Stimulated activated memory B cell treated with anti-CD40 and anti-IgM and Interleukin-4, amounts not matched to agents 10 μg/mL and 1 μg/mL and 100 μg/mL, for 72 hours (primary cell): ENCODE data around the gene NDUFA6.
"Not testable (repeated sequence)": the region's sequence is repeated elsewhere in the genome, so short reads cannot be mapped to it uniquely, and the experiment has no call there.

Experiments
- ATAC-seq: fragments of 150-1000 bp; cut with Tn5 transposase; 2 replicates; pipeline ENCODE4 v1.10.0; 2021
- H3K27ac Mint-ChIP-seq: one replicate; pipeline ENCODE4 v1.8.0; 2022; ENCODE audit warnings: mild to moderate bottlenecking, mixed read lengths
- H3K27me3 Mint-ChIP-seq: one replicate; pipeline ENCODE4 v1.8.0; 2022; ENCODE audit warnings: mixed read lengths
- H3K36me3 Mint-ChIP-seq: one replicate; pipeline ENCODE4 v1.8.0; 2022; ENCODE audit warnings: mixed read lengths
- H3K4me1 Mint-ChIP-seq: one replicate; pipeline ENCODE4 v1.8.0; 2022; ENCODE audit warnings: mixed read lengths
- H3K4me3 Mint-ChIP-seq: one replicate; pipeline ENCODE4 v1.8.0; 2022; ENCODE audit warnings: mild to moderate bottlenecking, moderate library complexity, mixed read lengths
- H3K9me3 Mint-ChIP-seq: one replicate; pipeline ENCODE4 v1.8.0; 2022; ENCODE audit warnings: mixed read lengths

NDUFA6 gene

DNA sequence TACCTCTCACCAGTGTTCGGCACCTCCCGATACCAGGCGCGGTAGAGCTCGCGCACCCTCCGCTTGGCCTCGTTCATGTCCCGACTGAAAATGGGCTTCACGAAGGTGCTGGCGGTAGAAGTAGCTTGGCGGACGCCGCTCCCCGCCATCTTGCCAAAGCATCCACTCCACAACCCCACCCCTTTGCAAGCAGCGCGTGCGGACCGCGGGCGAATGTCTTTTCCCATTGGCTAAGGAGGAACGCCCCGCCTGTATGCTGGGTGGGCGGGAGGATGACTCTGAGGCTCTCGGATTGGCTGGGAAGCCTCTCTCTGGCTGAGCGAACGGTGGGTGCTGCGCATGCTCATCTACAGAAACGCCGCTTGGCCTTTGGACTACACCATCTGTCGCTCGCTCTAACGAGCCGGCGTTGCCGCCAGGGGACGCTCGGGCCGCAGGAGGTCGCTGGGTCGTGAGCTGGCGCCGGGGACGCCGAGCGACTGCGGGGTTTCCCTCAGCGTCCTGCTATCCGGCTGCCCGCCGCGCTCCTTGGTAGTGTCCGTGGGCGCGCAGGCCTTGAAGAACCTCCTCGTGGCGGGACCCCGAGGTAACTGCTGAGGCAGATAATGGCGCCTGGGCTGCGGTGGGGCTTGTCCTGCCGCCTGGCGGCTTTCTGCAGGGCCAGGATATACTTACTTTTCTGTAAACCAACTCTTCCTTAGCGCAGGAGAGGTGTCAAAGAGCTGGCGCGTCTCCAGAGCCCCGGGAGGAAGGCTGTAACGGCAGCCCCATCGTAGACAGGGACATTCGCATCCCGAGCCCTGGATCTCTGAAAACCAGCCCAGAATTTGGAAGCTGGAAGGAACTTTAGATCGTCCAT is at the start of gene NDUFA6:
NDUFA6 (minus strand) TSS at position 177 of the 859 bp plus-strand sequence; CDS start at position 149, 28 bp downstream.
- Mint-ChIP-seq H3K4me1 (peaks cover 21% of the 10 kb centered on the region), H3K36me3 (peaks cover 28% of the 10 kb centered on the region), H3K27me3 (no peaks in the 10 kb centered on the region), H3K27ac (peak within 1 kb of the TSS; percentile 94), H3K4me3 (peak within 1 kb of the TSS; percentile 92), H3K9me3 (no peaks in the 10 kb centered on the region)
- ATAC-seq = peak; percentile 99

DNA sequence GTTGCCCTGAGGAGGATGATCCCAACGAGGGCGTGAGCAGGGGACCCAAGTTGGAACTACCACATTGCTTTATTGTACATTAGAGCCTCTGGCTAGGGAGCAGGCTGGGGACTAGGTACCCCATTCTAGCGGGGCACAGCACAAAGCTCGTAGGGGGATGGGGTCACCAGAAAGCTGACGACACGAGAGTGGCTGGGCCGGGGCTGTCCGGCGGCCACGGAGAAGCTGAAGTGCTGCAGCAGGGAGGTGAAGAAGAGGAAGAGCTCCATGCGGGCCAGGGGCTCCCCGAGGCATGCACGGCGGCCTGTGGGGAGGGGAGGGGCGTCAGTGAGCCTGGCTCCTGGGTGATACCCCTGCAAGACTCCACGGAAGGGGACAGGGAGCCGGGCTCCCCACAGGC is 49.6 kb upstream of the NDUFA6 start:
- H3K4me3 Mint-ChIP-seq, H3K4me1 Mint-ChIP-seq, H3K9me3 Mint-ChIP-seq, ATAC-seq, H3K27me3 Mint-ChIP-seq, H3K27ac Mint-ChIP-seq: not testable (repeated sequence)
- peaks cover 39% of the 10 kb centered on the region for H3K36me3 Mint-ChIP-seq

DNA sequence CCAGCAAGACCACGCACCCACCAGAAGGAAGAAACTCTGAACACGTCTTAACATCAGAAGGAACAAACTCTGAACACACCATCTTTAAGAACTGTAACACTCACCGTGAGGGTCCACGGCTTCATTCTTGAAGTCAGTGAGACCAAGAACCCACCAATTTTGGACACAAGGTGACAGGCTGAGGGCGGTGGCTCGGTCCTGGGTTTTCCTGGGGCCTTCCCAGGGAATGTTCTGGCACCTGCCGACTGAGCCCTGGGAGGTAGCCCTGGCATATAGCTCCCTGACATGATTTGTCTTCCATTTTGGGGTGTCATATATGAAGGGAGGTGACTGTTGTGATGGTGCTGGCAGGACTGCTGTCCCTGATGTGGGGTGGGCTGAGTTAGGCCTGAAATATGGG is 48.9 kb upstream of the NDUFA6 start:
- ATAC-seq, H3K27ac Mint-ChIP-seq, H3K27me3 Mint-ChIP-seq, H3K9me3 Mint-ChIP-seq, H3K4me1 Mint-ChIP-seq, H3K4me3 Mint-ChIP-seq: not testable (repeated sequence)
- peaks cover 32% of the 10 kb centered on the region for H3K36me3 Mint-ChIP-seq

DNA sequence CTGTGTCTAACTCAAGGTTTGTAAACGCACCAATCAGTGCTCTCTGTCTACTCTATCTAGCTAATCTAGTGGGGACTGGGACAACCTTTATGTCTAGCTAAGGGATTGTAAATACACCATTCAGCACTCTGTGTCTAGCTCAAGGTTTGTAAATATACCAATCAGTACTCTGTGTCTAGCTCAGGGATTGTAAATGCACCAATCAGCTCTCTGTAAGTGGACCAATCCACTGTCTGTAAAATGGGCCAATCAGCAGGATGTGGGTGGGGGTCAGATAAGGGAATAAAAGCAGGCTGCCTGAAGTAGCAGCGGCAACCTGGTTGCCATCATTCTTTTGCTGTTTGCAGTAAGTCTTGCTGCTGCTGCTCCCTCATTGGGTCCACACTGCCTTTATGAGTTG is 48.4 kb upstream of the NDUFA6 start:
- Mint-ChIP-seq H3K4me1 (no peaks in the 10 kb centered on the region), H3K4me3 (no peak overlapping the region), H3K36me3 (peaks cover 28% of the 10 kb centered on the region), H3K9me3 (no peaks in the 10 kb centered on the region), H3K27ac (no peak overlapping the region), H3K27me3 (peaks cover 2% of the 10 kb centered on the region)
- no peak for ATAC-seq

DNA sequence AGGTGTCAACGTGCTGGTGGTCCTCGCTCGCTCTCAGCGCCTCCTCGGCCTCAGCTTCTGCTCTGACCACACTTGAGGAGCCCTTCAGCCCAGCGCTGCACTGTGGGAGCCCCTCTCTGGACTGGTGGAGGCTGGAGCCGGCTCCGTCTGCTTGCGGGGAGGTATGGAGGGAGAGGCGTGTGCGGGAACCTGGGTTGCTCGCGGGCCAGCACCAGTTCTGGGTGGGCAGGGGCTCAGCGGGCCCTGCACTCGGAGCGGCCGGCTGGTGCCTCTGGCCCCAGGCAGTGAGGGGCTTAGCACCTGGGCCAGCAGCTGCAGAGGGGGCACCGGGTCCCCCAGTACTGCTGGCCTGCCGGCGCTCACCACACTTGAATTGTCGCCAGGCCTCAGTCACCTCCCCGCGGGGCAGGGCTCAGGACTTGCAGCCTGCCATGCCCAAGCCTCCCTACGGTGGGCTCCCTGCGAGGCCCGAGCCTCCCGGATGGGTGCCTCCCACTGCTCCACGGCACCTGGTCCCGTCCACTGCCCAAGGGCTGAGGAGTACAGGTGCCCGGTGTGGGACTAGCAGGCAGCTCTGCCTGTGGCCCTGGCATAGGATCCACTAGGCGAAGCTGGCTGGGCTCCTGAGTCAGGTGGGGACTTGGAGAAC is 47.7 kb upstream of the NDUFA6 start:
- Mint-ChIP-seq H3K9me3 (no peaks in the 10 kb centered on the region), H3K4me3 (no peak overlapping the region), H3K27me3 (peaks cover 9% of the 10 kb centered on the region), H3K4me1 (no peaks in the 10 kb centered on the region), H3K27ac (no peak overlapping the region), H3K36me3 (peaks cover 26% of the 10 kb centered on the region)
- no peak for ATAC-seq

DNA sequence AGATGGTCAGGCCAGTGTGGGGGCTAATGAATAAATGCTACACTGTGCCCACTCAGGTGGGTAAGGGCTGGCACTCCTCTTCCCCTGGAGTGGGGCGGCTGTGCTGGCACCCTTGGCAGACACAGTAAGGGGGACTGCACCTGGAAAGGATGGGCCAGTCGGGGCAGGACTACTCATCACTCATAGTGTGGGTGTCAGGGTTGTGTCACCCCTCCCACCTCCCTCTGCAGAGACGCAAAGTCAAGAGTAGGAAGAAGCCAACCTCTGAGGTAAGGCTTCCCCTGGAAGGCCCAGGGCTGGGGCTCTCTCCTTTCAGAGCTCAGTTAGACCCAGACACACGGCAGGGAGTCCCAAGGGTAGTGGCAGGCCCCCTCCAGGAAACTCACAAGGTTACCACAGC is 45.1 kb upstream of the NDUFA6 start:
- not testable (repeated sequence) for H3K4me1 Mint-ChIP-seq, H3K4me3 Mint-ChIP-seq, H3K9me3 Mint-ChIP-seq, H3K27ac Mint-ChIP-seq, ATAC-seq
- peaks cover 21% of the 10 kb centered on the region for H3K27me3 Mint-ChIP-seq
- peaks cover 14% of the 10 kb centered on the region for H3K36me3 Mint-ChIP-seq

DNA sequence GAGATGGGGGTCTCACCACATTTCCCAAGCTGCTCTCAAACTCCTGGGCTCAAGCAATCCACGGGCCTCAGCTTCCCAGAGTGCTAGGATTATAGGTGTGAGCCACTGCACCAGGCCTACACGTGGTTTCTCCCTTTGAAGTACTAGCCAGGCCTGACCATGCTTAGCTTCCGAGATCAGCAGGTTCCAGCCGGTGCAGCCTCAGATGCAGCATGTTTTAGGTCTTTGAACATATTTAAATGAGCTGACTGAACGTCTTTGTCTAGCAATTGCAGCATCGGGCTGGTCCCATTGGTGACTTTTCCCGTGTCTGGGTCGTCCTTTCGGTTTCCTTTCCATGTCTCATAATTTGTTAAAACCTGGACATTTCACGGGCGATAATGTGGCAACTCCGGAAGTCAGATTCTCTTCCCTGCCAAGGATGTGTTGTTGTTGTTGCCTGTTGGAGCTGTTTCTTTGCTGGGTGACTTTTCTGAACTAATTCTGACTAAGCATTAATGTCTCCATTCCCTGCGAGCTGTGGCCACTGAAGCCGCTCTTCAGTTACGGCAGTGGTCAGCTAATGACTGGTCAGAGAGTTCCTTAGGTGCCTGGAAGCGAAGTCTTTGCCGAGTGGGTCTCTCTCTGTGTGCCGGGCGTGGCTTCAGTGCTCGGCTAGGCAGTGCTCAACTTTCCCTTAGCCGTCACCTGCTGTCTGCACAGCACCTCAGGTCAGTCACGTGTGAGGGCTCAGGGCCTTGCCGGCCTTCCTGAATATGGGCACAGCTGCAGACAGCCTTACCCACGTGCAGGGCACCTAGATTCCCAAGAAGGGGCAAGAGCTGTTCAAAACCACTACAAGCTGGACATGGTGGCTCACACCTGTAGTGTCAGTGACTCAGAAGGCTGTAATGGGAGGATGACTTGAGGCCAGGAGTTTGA is 43.8 kb upstream of the NDUFA6 start:
- Mint-ChIP-seq H3K27ac (no peak overlapping the region), H3K36me3 (peaks cover 4% of the 10 kb centered on the region), H3K4me1 (no peaks in the 10 kb centered on the region), H3K27me3 (peaks cover 21% of the 10 kb centered on the region), H3K4me3 (no peak overlapping the region), H3K9me3 (no peaks in the 10 kb centered on the region)
- no peak for ATAC-seq

DNA sequence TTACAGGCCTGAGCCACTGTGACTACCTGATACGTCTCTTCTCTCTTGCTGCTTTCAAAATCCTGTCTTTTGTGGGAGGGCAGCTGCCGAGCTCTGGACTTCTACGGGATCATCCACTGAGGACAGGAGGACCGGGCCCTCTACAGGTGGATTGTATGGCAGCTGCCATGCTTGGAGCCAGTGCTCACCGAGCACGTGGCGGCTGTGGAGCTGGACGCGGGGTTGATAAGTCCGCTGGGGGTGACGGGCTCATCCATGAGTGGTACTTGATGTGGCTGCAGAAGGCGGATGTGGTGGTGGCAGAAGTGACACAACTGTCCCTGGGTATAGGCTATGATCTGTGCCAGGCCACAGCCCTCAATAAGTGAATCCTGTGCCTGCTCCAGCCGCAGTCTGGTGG is 41.9 kb upstream of the NDUFA6 start:
- H3K27me3 Mint-ChIP-seq = peaks cover 21% of the 10 kb centered on the region
- H3K4me3 Mint-ChIP-seq = no peak overlapping the region
- no peaks in the 10 kb centered on the region for H3K4me1 Mint-ChIP-seq
- no peak overlapping the region for H3K27ac Mint-ChIP-seq
- ATAC-seq = no peak
- H3K9me3 Mint-ChIP-seq = no peaks in the 10 kb centered on the region
- H3K36me3 Mint-ChIP-seq = no peaks in the 10 kb centered on the region

DNA sequence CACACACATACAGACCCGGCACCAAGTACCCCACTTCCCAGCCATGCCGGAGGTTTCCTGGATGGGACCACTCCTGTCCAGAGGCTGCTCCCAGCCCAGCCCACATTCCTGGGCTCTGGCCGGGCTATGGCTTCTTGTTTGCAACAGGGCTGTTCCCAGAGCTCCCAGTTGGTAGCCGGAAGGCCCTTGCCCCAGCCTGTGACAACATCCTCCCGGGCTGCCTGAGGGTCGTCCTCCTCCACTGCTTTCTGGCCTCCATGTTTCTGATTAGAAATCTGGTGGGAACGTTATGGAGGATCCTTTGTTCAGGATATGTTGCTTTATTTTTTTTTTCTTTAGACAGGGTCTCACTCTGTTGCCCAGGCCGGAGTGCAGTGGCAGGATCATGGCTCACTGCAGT is 41.0 kb upstream of the NDUFA6 start:
- H3K4me1 Mint-ChIP-seq = no peaks in the 10 kb centered on the region
- no peak overlapping the region for H3K4me3 Mint-ChIP-seq
- ATAC-seq = no peak
- H3K27ac Mint-ChIP-seq = no peak overlapping the region
- H3K9me3 Mint-ChIP-seq = no peaks in the 10 kb centered on the region
- peaks cover 21% of the 10 kb centered on the region for H3K27me3 Mint-ChIP-seq
- peaks cover under 1% of the 10 kb centered on the region for H3K36me3 Mint-ChIP-seq

DNA sequence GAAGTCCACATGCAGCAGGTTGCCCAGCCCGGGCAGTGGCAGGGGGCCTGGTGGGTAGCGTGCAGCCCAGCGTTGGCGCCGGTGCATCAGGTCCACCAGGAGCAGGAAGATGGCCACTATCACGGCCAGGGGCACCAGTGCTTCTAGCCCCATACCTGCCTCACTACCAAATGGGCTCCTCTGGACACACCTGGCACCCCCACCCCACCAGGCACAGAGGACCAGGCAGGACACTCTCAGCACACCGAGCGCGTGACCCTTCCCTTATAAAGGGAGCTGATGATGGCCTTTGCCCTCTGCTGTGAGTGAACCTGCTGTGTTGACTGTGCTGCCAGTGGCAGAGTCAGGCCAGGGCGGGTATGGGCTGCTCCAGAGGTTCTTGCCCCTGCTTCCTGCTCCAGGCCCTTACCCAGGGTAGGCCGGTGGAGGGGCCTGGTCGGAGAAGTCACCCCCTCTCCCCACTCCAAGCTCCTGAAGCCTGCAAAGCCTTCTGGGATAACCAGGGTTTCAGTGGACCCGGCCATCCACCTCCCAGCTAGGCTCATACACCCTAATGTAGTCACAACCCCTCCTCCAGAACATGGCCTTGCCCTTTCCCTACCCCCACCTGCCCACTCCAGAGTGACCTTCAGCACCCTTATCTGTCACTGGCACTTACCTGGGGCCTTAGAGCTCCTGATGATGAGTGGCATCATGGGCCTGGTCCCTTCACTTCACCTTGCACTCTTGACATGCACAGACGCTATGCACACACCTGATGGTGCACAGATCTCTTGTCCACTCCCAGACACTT is 40.3 kb upstream of the NDUFA6 start, which contains the start of gene CYP2D6:
CYP2D6 (minus strand) TSS at position 172 of the 793 bp plus-strand sequence; CDS start at position 153, 19 bp downstream.
- H3K4me1 Mint-ChIP-seq, H3K4me3 Mint-ChIP-seq, H3K27ac Mint-ChIP-seq, H3K36me3 Mint-ChIP-seq, H3K9me3 Mint-ChIP-seq: not testable (repeated sequence)
- ATAC-seq = peak; percentile 1
- H3K27me3 Mint-ChIP-seq = peaks cover 21% of the 10 kb centered on the region

DNA sequence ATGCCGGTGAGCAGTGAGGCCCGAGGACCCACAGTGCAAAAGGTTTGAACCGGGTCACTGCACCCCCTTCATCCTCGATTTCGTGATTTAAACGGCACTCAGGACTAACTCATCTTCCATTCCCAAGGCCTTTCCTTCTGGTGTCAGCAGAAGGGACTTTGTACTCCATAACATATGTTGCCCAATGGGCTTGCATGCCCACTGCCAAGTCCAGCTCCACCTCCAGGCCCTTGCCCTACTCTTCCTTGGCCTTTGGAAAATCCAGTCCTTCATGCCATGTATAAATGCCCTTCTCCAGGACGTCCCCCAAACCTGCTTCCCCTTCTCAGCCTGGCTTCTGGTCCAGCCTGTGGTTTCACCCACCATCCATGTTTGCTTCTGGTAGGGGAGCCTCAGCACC is 39.6 kb upstream of the NDUFA6 start:
- H3K27ac Mint-ChIP-seq, H3K9me3 Mint-ChIP-seq, ATAC-seq, H3K4me3 Mint-ChIP-seq, H3K4me1 Mint-ChIP-seq, H3K36me3 Mint-ChIP-seq: not testable (repeated sequence)
- peaks cover 21% of the 10 kb centered on the region for H3K27me3 Mint-ChIP-seq

DNA sequence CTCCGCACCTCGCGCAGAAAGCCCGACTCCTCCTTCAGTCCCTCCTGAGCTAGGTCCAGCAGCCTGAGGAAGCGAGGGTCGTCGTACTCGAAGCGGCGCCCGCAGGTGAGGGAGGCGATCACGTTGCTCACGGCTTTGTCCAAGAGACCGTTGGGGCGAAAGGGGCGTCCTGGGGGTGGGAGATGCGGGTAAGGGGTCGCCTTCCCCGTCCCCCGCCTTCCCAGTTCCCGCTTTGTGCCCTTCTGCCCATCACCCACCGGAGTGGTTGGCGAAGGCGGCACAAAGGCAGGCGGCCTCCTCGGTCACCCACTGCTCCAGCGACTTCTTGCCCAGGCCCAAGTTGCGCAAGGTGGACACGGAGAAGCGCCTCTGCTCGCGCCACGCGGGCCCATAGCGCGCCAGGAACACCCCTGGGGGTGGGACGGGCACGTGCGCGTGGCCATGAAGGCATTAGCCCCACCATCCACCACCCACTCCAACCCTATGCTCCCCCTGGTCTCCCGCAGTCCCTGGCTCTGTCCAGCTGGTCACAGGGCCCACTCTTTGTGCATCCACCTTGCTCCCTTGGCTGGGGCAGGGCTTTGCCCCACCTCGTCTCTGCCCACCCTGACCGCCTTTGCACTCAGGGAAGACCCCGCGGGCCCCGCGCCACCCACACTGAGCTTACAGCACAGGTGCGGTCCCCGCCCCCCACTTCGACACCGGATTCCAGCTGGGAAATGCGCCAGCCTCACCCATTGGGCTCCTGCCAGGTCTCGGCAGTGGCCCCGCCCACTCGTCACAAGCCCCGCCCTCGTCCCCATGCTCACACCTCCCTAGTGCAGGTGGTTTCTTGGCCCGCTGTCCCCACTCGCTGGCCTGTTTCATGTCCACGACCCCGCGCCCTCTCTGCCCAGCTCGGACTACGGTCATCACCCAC is 38.5 kb upstream of the NDUFA6 start:
- H3K36me3 Mint-ChIP-seq, ATAC-seq, H3K4me1 Mint-ChIP-seq, H3K9me3 Mint-ChIP-seq, H3K27ac Mint-ChIP-seq, H3K4me3 Mint-ChIP-seq: not testable (repeated sequence)
- peaks cover 20% of the 10 kb centered on the region for H3K27me3 Mint-ChIP-seq

DNA sequence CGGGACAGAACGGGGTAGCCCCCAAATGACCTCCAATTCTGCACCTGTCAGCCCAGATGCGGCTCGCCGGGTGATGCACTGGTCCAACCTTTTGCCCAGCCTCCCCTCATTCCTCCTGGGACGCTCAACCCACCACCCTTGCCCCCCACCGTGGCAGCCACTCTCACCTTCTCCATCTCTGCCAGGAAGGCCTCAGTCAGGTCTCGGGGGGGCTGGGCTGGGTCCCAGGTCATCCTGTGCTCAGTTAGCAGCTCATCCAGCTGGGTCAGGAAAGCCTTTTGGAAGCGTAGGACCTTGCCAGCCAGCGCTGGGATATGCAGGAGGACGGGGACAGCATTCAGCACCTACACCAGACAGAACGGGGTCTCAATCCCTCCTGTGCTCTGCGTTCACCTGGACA is 37.4 kb upstream of the NDUFA6 start:
- not testable (repeated sequence) for H3K9me3 Mint-ChIP-seq, ATAC-seq, H3K36me3 Mint-ChIP-seq, H3K4me3 Mint-ChIP-seq, H3K27ac Mint-ChIP-seq, H3K27me3 Mint-ChIP-seq, H3K4me1 Mint-ChIP-seq

DNA sequence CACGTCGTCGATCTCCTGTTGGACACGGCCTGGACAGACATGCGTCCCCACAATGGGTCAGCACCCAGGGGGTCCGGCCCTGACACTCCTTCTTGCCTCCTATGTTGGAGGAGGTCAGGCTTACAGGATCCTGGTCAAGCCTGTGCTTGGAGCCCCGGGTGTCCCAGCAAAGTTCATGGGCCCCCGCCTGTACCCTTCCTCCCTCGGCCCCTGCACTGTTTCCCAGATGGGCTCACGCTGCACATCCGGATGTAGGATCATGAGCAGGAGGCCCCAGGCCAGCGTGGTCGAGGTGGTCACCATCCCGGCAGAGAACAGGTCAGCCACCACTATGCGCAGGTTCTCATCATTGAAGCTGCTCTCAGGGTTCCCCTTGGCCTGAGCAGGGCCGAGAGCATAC is 37.0 kb upstream of the NDUFA6 start:
- no peaks in the 10 kb centered on the region for H3K4me1 Mint-ChIP-seq
- H3K36me3 Mint-ChIP-seq = peaks cover 5% of the 10 kb centered on the region
- H3K4me3 Mint-ChIP-seq = no peak overlapping the region
- no peak overlapping the region for H3K27ac Mint-ChIP-seq
- H3K9me3 Mint-ChIP-seq = no peaks in the 10 kb centered on the region
- no peak for ATAC-seq
- peaks cover 5% of the 10 kb centered on the region for H3K27me3 Mint-ChIP-seq
